ENCODE data around the gene NOSTRIN.

DNA sequence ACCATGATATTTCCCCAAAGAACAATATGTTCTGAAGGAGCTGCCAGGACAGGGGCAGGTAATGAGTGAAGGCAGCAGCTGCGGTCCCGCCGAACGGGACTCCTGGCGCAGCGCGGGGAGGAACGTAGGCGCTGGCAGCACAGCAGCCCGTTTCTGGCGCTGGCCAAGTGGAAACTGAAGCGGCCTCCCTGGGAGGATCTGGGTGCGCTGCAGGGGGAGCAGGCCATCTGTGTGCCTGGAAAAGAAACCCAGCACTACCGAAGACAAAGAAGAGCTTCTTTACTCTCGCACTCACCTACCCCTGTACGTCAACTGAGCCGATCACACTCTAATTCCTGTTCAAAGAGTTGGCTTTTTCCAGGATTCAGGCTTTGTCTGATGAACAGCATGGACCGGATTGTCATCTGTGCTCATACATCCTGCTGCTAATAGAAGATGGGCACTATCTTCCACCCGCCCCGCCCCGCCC, 110.5 kb downstream of the NOSTRIN start:
- no peak for TF ChIP-seq CTCF (IDR thresholded peaks at IDR 0.05; ENCODE audit: insufficient read depth, low read length, poor library complexity, severe bottlenecking)
- TF ChIP-seq EZH2phosphoT487 (conservative IDR thresholded peaks at IDR 0.05; ENCODE audit: low read length), result no peak

Data from SU-DHL-6 (cell line).